HepG2 (cell line): ENCODE data around the gene BCAT1. TPM values are rescaled to one million over a fixed set of nuclear protein-coding genes. Genes with fewer than 3 reads are reported as not detected.
A peak's percentile ranks its signal among the peaks of the same experiment; 100 is the strongest.

Experiments
- ATAC-seq: fragments of 200-7000 bp; cut with Tn5 transposase; 3 replicates; pipeline ENCODE4 v1.9.1; 2020; ENCODE audit warnings: mild to moderate bottlenecking, moderate library complexity
- BruUV-seq: library from RNA; stranded (reverse); fragments of 400-500 nt; replicated peaks from 2 replicates; lab custom pipeline; 2021; lab: Mats Ljungman, UMichigan
- CTCF ChIA-PET: fragments of 300-600 bp; formaldehyde crosslinking; extraction: SDS; loops from one replicate; lab custom pipeline; 2021; ENCODE audit warnings: low total read pairs, inconsistent platforms, low intra/inter-chr PET ratio; lab: Yijun Ruan, JAX
- POLR2A ChIA-PET: fragments of 350-600 bp; sonication (Branson Sonifier 250); formaldehyde crosslinking; loops from one replicate; lab custom pipeline; 2020; ENCODE audit warnings: antibody characterized with exemption, inconsistent platforms; lab: Yijun Ruan, JAX
- DNase-seq: peaks from one replicate; pipeline ENCODE4 v3.0.0-alpha.2; 2015; ENCODE audit warnings: low spot score
- FAIRE-seq: peaks from 3 replicates; lab custom pipeline; 2011; peaks lifted over from hg19 to GRCh38; lab: Jason Lieb, UNC
- H2AFZ ChIP-seq: one replicate; pipeline ENCODE4 v1.6.1; 2011; ENCODE audit warnings: low read length, inconsistent platforms
- H3K27ac ChIP-seq: fragments of 300-600 bp; 3 replicates; pipeline ENCODE4 v1.8.0; 2011; ENCODE audit warnings: mixed run types, mild to moderate bottlenecking, mixed read lengths, low read length, inconsistent platforms; ENCODE audit not compliant: insufficient read depth; ENCODE audit errors: extremely low read length
- H3K27me3 ChIP-seq, 2 experiments: fragments of 200-600 bp in 1 of 2; 2 replicates in 1 of 2; 3 replicates in 1 of 2; pipeline versions ENCODE4 v1.6.0 to v1.8.0; 2011; ENCODE audit warnings: low read length in 2 of 2, mild to moderate bottlenecking in 2 of 2, moderate library complexity in 2 of 2, inconsistent platforms in 1 of 2; ENCODE audit not compliant: insufficient read depth in 2 of 2, control insufficient read depth in 1 of 2
- H3K36me3 ChIP-seq, 2 experiments: fragments of 200-600 bp in 1 of 2; replicated peaks in 1 of 2; 2 replicates in 1 of 2; 3 replicates in 1 of 2; pipeline versions ENCODE4 v1.5.1 to v1.8.0; 2011; ENCODE audit warnings: low read length in 2 of 2, inconsistent platforms in 1 of 2; ENCODE audit not compliant: insufficient read depth in 2 of 2, control insufficient read depth in 1 of 2
- H3K4me1 ChIP-seq: 2 replicates; pipeline ENCODE4 v1.5.1; 2012; ENCODE audit warnings: low read length, inconsistent platforms; ENCODE audit not compliant: insufficient read depth
- H3K4me2 ChIP-seq: 2 replicates; pipeline ENCODE4 v1.6.0; 2011; ENCODE audit warnings: low read depth, low read length, inconsistent platforms
- H3K4me3 ChIP-seq, 3 experiments: fragments of 200-600 bp in 1 of 3; sonication (generic), shearing (Covaris generic) in 1 of 3; replicated peaks in 1 of 3; 2 replicates each; pipeline ENCODE4 v1.5.1; 2011 to 2016; ENCODE audit warnings: low read length in 3 of 3, inconsistent platforms in 2 of 3, low read depth in 2 of 3, mild to moderate bottlenecking in 2 of 3, control low read depth in 1 of 3, mixed read lengths in 1 of 3; ENCODE audit not compliant: insufficient read depth in 1 of 3
- H3K79me2 ChIP-seq: one replicate; pipeline ENCODE4 v1.6.1; 2011; ENCODE audit warnings: low read length, inconsistent platforms; ENCODE audit not compliant: insufficient read depth
- H3K9ac ChIP-seq: 2 replicates; pipeline ENCODE4 v1.6.0; 2011; ENCODE audit warnings: mild to moderate bottlenecking, low read depth, low read length, inconsistent platforms; ENCODE audit not compliant: insufficient read depth
- H3K9me3 ChIP-seq: 2 replicates; pipeline ENCODE4 v1.5.1; 2012; ENCODE audit warnings: mild to moderate bottlenecking, low read length
- H4K20me1 ChIP-seq: 2 replicates; pipeline ENCODE4 v1.6.0; 2011; ENCODE audit warnings: inconsistent platforms, mild to moderate bottlenecking, low read length, moderate library complexity; ENCODE audit not compliant: insufficient read depth
- CC2D1A ChIP-seq: sonication (generic); formaldehyde crosslinking; IDR thresholded peaks from 2 replicates; pipeline ENCODE4 v1.8.1; 2023; ENCODE audit warnings: mild to moderate bottlenecking, missing genetic modification reagents
- CREB1 ChIP-seq, 2 experiments: fragments of 450-650 bp in 1 of 2; IDR thresholded peaks; 2 replicates each; pipeline ENCODE4 v1.6.1; 2016 to 2017; ENCODE audit warnings: control low read depth in 1 of 2, mild to moderate bottlenecking in 1 of 2, missing compliant biosample characterization in 1 of 2, missing genetic modification characterization in 1 of 2
- E2F2 ChIP-seq: sonication (generic); formaldehyde crosslinking; IDR thresholded peaks from 2 replicates; pipeline ENCODE4 v1.4.0; 2020; ENCODE audit warnings: missing genetic modification reagents, borderline replicate concordance
- NR2F6 ChIP-seq, 2 experiments: IDR thresholded peaks; 2 replicates each; pipeline ENCODE4 v1.6.1; 2016; ENCODE audit warnings: antibody characterized with exemption in 1 of 2, mild to moderate bottlenecking in 1 of 2
- SP4 ChIP-seq: sonication (generic); formaldehyde crosslinking; IDR thresholded peaks from 2 replicates; pipeline ENCODE4 v1.8.1; 2023; ENCODE audit warnings: mild to moderate bottlenecking, missing genetic modification reagents
- TEF ChIP-seq: sonication (generic); formaldehyde crosslinking; IDR thresholded peaks from 2 replicates; pipeline ENCODE4 v1.5.0; 2020; ENCODE audit warnings: missing genetic modification reagents
- ZBTB7B ChIP-seq: sonication (generic); formaldehyde crosslinking; IDR thresholded peaks from 2 replicates; pipeline ENCODE4 v1.4.0; 2020; ENCODE audit warnings: missing genetic modification reagents
- ZC3H13 ChIP-seq: sonication (generic); formaldehyde crosslinking; IDR thresholded peaks from 2 replicates; pipeline ENCODE4 v1.8.1; 2023; ENCODE audit warnings: mild to moderate bottlenecking, missing genetic modification reagents, moderate library complexity
- ZMYM4 ChIP-seq: sonication (generic); formaldehyde crosslinking; IDR thresholded peaks from 2 replicates; pipeline ENCODE4 v1.8.1; 2023; ENCODE audit warnings: mild to moderate bottlenecking, missing genetic modification reagents
- ZNF333 ChIP-seq: sonication (generic); formaldehyde crosslinking; IDR thresholded peaks from 2 replicates; pipeline ENCODE4 v1.4.0; 2020; ENCODE audit warnings: mild to moderate bottlenecking, missing genetic modification reagents, borderline replicate concordance
- ZNF570 ChIP-seq: sonication (generic); formaldehyde crosslinking; IDR thresholded peaks from 2 replicates; pipeline ENCODE4 v1.4.0; 2020; ENCODE audit warnings: mild to moderate bottlenecking, missing genetic modification reagents, borderline replicate concordance
- ZNF724P ChIP-seq: sonication (generic); formaldehyde crosslinking; IDR thresholded peaks from 2 replicates; pipeline ENCODE4 v1.8.0; 2022; ENCODE audit warnings: missing genetic modification reagents, borderline replicate concordance
- ZNF775 ChIP-seq: sonication (generic); formaldehyde crosslinking; IDR thresholded peaks from 2 replicates; pipeline ENCODE4 v1.4.0; 2020; ENCODE audit warnings: missing genetic modification reagents, mild to moderate bottlenecking, moderate library complexity, borderline replicate concordance
- WGBS: methylation state at CpG from one replicate; pipeline ENCODE4 v1.1.6; 2017; ENCODE audit warnings: low lambda C conversion rate; 5-methylcytosine and 5-hydroxymethylcytosine counted together
- in situ Hi-C: cut with HindIII; loops from 2 replicates; pipeline ENCODE4 v1.10.0; 2017; ENCODE audit warnings: low pct_unique_long_range_greater_than_20kb; ENCODE audit not compliant: extremely low pct_ligation_motif_present
- intact Hi-C: fragments of 100-400 bp; cut with micrococcal nuclease; formaldehyde crosslinking; loops from one replicate; pipeline ENCODE4 v1.10.0; 2022; ENCODE audit not compliant: unreplicated experiment
- polyA plus RNA-seq, 8 experiments: library from polyadenylated mRNA; depleted of rRNA in 3 of 8; stranded (reverse) in 7 of 8; unstranded in 1 of 8; fragments of >200 nt; fragmentation: Illumina TruSeq in 4 of 8; extraction: Trizol in 4 of 8; gene quantifications; 2 replicates each; pipeline versions ENCODE4 v1.2.1 to v1.2.3, GENCODE V29; 2011 to 2016; ENCODE audit warnings: low read depth in 4 of 8, missing spikeins in 1 of 8, mixed read lengths in 1 of 8; ENCODE audit not compliant: insufficient read depth in 1 of 8
- total RNA-seq, 5 experiments: library from RNA; depleted of rRNA; stranded (reverse); fragments of >200 nt; fragmentation: Illumina TruSeq; extraction: Trizol; gene quantifications; 2 replicates each; pipeline ENCODE4 v1.2.3, GENCODE V29; 2016; ENCODE audit warnings: low read depth in 1 of 5
- TF ChIP-seq, protein P1 (sequence below): sonication (generic); formaldehyde crosslinking; conservative IDR thresholded peaks from 2 replicates; pipeline ENCODE4 v1.8.0; 2022; ENCODE audit warnings: missing genetic modification reagents
- TF ChIP-seq, protein P2 (sequence below): sonication (generic); formaldehyde crosslinking; IDR thresholded peaks from 2 replicates; pipeline ENCODE4 v1.5.1; 2020; ENCODE audit warnings: missing genetic modification reagents, mild to moderate bottlenecking, borderline replicate concordance

The BCAT1 gene
- total and polyA plus RNA-seq, 2 of the 13 experiments (the other 11 are each of a cell fraction or from before 2014, with no cell fraction given): 8.0 to 75.5 TPM

DNA sequence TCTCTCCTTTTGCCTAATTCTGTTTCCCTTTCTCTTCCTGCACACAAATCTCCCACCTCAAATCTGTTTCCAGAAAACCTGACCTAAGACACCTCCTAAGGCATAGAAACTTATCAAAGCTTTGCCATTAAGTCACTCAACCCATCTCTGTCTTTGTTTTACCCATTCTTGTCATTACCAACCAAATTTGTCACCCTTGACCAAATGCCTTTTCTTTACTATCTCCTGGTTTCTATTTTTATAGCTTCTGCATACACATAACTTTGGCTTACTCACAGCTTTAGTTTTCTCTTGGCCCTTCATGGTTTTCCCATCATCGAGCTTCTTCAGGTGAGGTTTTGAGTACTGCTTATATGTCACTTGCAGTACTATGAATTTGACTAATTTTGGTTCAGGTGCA lies 184.2 kb downstream of the BCAT1 start (continued):
- TF ChIP-seq, protein P1, sequence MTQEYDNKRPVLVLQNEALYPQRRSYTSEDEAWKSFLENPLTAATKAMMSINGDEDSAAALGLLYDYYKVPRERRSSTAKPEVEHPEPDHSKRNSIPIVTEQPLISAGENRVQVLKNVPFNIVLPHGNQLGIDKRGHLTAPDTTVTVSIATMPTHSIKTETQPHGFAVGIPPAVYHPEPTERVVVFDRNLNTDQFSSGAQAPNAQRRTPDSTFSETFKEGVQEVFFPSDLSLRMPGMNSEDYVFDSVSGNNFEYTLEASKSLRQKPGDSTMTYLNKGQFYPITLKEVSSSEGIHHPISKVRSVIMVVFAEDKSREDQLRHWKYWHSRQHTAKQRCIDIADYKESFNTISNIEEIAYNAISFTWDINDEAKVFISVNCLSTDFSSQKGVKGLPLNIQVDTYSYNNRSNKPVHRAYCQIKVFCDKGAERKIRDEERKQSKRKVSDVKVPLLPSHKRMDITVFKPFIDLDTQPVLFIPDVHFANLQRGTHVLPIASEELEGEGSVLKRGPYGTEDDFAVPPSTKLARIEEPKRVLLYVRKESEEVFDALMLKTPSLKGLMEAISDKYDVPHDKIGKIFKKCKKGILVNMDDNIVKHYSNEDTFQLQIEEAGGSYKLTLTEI (CRISPR knock-in tag): no peak
- no peak for TF ChIP-seq ZNF724P (CRISPR knock-in tag)

- no peaks in the 10 kb centered on the region for H3K36me3 ChIP-seq
- DNase-seq (no peak), FAIRE-seq (no peak), ATAC-seq (peak; percentile 52)
- H3K4me1 ChIP-seq: peaks cover 68% of the 10 kb centered on the region
- ChIA-PET POLR2A (no interaction called here), CTCF (no interaction called here)
- H2AFZ ChIP-seq: no peak overlapping the region
- intact Hi-C loops: loop anchor here (2.0 kb wide), 1 partner anchor 18 kb away; no protein-coding TSS in a partner anchor
- no peaks in the 10 kb centered on the region for H3K79me2 ChIP-seq
- BruUV-seq: no TSS peak
- H3K4me2 ChIP-seq: peak overlapping the region; percentile 46
- H3K27me3 ChIP-seq: no peaks in the 10 kb centered on the region
- H3K4me3 ChIP-seq: peak overlapping the region in 1 of 3 experiments; percentile 2; a peak in 1 of 6 replicates
- no peaks in the 10 kb centered on the region for H3K9me3 ChIP-seq
- in situ Hi-C loops: no loop called here
- H3K9ac ChIP-seq: peak overlapping the region; percentile 79
- 51% methylated on average over 5 of the region's 5 CpGs for WGBS
- peak overlapping the region; percentile 97 for H3K27ac ChIP-seq
- H4K20me1 ChIP-seq: no peaks in the 10 kb centered on the region
- TF ChIP-seq ZNF570 (CRISPR knock-in tag) (no peak), ZNF333 (no peak), ZBTB7B (CRISPR knock-in tag) (no peak), NR2F6 (IDR thresholded peaks at IDR 0.05) (0 out of 2 replicates have a peak, but pooled peaks have one; percentile 5), NR2F6 (CRISPR knock-in tag; IDR thresholded peaks at IDR 0.05) (no peak), SP4 (no peak), ZMYM4 (CRISPR knock-in tag) (no peak), ZC3H13 (no peak), TEF (no peak), ZNF775 (CRISPR knock-in tag) (no peak), CREB1 (IDR thresholded peaks at IDR 0.05) (no peak), CREB1 (CRISPR knock-in tag; IDR thresholded peaks at IDR 0.05) (no peak), CC2D1A (CRISPR knock-in tag) (no peak), E2F2 (CRISPR knock-in tag) (no peak)
- TF ChIP-seq, protein P2, sequence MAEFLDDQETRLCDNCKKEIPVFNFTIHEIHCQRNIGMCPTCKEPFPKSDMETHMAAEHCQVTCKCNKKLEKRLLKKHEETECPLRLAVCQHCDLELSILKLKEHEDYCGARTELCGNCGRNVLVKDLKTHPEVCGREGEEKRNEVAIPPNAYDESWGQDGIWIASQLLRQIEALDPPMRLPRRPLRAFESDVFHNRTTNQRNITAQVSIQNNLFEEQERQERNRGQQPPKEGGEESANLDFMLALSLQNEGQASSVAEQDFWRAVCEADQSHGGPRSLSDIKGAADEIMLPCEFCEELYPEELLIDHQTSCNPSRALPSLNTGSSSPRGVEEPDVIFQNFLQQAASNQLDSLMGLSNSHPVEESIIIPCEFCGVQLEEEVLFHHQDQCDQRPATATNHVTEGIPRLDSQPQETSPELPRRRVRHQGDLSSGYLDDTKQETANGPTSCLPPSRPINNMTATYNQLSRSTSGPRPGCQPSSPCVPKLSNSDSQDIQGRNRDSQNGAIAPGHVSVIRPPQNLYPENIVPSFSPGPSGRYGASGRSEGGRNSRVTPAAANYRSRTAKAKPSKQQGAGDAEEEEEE (CRISPR knock-in tag): no peak
These were observed 188.1 kb downstream of the BCAT1 start for GRCh38 chr12:24760606-24761378.
